ENCODE measurements around the gene AIPL1.

Gene AIPL1

DNA sequence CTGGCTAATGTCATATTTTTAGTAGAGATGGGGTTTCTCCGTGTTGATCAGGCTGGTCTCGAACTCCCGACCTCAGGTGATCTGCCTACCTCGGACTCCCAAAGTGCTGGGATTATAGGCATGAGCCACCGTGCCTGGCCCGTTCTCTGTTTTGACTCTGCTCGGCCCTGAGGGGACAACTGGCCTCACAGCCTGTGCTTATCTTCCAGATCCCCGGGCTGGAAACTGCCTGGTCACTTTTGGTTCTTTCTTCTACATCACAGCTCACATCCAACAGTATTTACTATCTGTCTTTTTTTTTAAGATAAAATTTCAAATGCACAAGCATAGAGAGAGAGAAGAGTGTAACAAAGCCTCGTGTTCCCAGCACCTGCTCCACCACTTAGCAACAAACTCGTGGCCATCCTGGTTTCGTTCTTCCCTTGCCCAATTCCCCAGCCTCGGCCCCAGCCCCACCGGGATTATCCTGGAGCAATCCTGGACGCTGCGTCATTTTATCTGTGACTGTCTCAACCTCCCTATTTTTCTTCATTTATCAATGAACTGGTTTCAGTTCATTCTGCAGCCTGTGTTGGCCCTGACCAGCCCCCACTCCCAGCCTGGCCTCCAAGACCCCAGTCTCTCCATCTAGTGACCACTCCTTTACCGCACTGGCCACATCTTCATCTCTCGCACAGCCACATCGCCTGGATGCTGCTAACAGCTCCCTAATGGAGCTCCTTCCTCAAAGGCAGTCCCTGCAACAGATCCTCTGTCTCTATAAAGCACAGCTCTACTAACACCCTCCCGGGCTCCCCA is 30.5 kb upstream of the AIPL1 start:
- DNase-seq = no peak

DNA sequence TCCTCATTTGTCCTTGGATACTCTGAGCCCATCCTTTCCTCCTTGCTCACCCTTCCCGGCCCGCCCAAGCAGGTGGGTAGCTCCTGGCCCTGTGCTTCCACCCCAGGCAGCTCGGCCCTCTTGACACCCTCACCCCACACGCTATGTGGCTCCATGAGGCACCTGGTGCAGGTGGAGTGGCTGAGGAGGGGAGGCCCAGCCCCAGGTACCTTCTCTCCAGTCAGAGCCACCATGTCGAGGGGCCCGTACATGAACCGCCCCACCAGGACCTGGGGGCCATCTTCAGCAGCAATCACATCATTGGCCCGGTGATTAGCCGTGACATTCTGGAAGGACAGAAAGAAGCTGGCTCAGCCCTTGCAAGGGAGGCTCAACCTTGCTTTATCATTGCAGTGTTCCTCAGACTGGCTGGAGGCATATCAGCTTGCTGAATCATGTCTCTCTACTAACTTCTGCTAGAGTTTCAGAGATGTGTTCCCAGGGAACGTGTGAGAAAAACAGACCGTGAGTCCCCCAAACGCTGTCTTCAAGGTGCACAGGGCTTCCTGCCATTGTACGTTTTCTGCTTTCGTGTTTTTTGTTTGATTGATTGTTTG is 29.6 kb upstream of the AIPL1 start:
- DNase-seq = no peak

- DNase-seq = no peak
Measured at GRCh38 chr17:6463616-6464445, 28.9 kb upstream of the AIPL1 start.

DNA sequence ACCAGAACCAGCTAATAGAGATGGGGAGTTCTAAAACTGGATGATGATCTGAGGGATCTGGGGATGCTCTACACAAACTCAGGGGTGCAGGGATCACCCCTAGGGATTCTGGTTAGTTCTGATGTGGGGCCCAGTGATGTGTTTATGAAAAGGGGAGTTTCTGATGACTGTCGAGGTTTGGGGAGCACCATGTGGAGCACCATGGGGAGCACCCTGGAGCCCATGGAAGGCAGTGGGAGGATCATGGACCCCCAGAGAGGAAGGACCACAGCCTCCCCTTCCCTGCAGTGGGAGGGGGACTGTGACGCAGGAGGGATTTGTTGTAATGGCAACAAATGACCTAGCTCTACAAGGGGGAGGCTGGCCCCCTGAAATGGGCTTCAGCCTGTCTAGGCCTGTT is 27.8 kb upstream of the AIPL1 start:
- no peak for DNase-seq

- DNase-seq = peak; percentile 58
Measured at GRCh38 chr17:6461792-6462524, 27.0 kb upstream of the AIPL1 start.

DNA sequence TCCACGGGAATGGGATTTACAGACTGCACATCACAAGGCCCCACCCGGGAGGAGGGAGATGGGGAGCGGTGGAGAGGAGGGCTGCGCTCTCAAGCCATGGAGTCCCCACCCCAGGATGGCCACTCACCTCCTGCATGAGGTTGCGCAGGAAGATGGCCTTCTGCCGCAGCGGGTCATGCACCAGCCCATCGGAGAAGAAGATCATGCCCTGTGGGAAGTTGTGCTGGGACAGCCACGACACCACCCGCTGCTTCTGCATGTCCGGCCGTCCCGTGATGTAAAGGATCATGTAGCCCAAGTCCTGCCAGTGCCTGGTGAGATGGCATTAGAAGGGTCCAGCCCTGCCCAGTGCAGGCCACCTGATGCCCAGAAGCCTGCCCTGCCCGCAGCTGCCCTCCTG is 26.3 kb upstream of the AIPL1 start:
- no peak for DNase-seq

GRCh38 chr17:6460531-6461161 is 25.7 kb upstream of the AIPL1 start:
- no peak for DNase-seq

- no peak for DNase-seq
Measured at GRCh38 chr17:6458460-6458950, 23.6 kb upstream of the AIPL1 start.

DNA sequence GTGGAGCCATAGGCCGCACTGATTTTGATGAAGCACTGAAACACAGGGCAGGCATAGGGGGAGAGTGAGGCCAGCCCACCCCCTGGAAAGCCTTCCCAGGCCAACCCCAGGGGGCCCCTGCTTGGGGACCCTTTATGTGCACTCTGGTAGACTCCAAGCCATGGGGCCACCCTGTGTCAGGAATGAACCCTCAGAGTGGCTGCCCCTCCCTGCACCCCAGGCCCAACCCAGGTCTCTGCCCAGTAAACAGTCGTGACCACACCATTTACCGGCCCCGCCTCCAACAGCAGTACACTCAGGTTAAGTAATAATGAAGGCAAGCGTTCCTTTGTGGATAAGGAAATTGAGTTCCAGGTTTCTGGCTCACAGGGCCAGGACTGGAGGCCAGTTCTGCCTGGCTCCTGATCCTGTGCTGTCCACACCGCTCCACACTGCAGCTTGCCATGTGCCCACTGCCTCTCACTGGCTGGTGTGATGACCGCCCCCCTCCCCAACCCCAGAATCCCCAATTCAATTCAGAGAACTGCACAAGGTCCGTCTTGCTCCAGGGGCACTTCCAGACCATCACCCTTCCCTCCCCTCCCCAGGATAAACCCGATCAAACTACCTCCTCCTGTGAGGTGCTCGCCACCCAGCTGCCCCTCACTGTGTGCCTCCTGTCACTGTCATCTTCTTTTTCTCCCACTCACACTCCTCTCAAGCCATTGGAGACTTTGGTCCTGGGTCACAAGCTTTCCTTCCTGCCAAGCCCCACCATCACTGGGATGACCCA is 23.0 kb upstream of the AIPL1 start:
- DNase-seq = no peak

- DNase-seq = no peak
Measured at GRCh38 chr17:6456914-6457687, 22.2 kb upstream of the AIPL1 start.

DNA sequence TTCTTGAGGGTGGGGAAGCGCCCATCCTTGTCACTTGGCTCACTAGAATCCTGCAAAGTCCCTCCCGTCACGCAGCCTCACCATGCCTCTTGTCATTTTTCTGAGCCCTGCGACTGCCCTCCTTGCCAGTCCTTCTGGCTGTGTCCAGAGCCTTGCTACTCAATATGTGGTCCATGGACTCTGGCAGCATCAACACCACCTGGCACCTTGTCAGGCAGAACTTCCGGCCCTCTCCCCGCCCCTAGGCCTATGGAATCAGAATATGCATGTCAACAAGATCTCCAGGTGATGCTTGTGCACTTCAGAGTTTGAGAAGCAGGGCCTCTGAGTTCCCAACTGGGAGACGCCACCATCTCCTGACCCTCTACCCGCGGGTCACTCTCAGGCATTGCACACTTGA is 21.4 kb upstream of the AIPL1 start:
- no peak for DNase-seq

GRCh38 chr17:6455321-6455705 is 20.4 kb upstream of the AIPL1 start:
- DNase-seq = peak; percentile 56

DNA sequence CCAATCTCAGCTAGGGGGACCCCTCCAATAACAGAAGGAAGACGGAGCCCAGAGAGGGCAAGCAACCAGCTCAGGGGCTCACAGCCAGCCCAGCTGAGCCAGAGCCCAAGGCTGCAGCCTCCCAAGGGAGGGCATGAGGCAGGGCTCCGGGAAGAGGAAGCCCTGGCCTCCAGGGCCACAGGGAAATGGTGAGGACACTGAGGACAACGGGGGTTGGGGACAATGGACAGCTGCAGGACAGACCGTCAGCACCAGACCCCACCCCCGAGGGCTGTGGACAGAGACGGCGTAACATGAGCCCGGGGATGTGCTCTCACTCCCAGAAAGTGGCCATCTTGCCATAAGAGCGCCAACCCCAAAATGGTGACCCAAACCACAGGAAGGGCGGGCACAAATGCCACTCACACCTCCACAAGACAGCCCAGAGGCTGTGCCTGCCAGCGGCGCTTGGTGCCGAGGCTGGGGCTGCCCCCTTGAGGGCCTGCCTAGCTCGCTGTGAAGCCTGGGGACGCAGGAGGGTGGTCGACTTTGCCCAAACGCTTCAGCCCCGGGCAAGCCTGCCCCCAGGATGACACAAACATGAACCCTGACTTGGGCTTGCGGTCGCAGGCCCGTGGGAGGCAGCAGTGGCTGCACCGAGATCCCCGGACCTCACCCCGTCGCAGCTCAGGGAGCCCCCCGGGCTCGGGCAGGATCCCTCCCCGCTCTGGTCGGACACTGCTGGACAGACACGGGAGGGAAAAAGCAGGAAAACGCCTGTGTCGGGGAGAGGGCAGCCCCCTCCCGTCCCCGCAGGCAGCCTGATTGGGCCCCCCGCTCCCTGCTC is 19.8 kb upstream of the AIPL1 start:
- DNase-seq = no peak

DNA sequence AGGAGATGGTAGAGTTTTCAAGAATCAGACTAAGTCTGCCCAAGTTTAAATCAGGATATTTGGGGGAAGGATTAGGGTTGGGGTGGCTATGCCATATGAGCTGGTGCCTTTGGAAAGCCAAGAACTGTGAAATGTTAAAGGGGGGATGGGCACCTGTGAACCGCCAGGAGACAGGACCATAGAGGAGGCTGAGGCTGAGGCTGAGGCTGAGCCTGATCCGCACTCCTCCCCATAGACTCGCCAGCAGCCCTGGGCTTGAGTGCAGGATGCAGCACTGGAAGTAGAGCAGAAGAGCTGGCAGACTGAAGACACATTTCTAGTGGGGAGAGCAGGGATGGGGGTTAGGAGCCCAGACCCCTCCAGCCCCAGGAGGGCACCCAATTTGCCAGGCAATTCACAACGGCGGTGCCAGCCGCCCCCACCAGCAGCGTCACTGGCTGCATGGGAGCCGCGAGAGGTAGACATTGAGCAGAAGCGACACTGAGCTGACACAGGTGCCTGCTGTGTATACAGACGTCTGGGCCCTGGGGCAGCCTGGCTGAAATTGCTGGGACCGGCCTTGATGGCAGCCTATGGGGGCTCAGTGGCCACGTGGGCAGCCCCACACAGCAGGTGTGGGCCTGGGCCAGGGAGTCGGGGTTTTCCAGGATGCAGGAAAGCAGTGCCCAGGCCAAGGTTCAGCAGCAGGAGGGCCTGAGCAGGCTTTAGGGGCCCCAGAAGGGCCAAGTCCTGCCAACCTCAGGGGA is 18.5 kb upstream of the AIPL1 start:
- DNase-seq = no peak

- no peak for DNase-seq
Measured at GRCh38 chr17:6452471-6453266, 17.7 kb upstream of the AIPL1 start.

DNA sequence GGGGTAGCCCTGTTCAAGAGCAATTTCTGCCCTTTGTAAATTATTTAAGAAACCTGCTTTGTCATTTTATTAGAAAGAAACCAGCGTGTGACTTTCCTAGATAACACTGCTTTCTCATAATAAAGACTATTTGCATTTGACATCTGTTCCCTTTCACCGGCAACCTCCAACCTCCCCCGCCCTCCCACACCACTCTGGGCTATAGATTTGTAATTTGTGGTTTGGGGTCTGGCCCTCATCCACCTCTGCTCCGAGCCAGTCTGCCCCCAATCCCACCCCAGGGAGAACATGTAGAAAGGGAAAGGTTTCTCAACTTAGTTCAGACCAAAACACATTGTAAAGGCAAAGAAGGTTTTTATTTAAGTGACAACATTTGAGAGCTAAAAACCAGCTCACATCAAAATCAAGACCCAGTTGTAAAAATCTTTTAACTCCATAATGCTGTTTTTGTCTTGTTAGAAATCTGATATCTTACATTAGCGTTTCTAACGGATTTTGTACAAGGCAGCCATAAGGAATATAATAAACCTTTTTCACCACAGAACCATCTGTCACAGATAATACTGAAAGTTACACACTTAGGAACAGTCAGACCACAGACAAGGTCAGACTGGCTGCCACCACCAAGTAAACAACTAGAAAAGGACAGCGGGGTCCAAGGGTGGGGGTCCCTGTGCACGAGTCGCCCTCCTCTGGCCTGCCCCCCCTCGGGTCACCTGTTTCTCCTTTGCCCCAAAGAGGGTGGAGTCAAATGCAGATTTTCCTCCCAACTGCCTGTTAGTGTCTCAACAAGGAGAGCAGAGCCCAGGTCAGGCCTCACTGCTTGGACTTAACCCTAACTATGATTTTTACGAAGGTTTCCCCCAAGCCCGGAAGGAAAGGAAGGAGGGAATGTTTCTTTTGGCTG is 16.3 kb upstream of the AIPL1 start:
- no peak for DNase-seq

- DNase-seq = no peak
Measured at GRCh38 chr17:6449307-6449706, 14.4 kb upstream of the AIPL1 start.

Measured in stimulated activated CD4-positive, alpha-beta T cell treated with anti-CD3 and anti-CD28 coated beads, Interleukin-15, amount 100 ng/mL, for 24 hours (primary cell).